ENCODE data around the gene PHLDA3. TPM values are rescaled to one million over a fixed set of nuclear protein-coding genes. Genes with fewer than 3 reads are reported as not detected.

Gene PHLDA3
- total RNA-seq = 100 to 1,000 TPM; 243 to 301 (median 271) TPM

DNA sequence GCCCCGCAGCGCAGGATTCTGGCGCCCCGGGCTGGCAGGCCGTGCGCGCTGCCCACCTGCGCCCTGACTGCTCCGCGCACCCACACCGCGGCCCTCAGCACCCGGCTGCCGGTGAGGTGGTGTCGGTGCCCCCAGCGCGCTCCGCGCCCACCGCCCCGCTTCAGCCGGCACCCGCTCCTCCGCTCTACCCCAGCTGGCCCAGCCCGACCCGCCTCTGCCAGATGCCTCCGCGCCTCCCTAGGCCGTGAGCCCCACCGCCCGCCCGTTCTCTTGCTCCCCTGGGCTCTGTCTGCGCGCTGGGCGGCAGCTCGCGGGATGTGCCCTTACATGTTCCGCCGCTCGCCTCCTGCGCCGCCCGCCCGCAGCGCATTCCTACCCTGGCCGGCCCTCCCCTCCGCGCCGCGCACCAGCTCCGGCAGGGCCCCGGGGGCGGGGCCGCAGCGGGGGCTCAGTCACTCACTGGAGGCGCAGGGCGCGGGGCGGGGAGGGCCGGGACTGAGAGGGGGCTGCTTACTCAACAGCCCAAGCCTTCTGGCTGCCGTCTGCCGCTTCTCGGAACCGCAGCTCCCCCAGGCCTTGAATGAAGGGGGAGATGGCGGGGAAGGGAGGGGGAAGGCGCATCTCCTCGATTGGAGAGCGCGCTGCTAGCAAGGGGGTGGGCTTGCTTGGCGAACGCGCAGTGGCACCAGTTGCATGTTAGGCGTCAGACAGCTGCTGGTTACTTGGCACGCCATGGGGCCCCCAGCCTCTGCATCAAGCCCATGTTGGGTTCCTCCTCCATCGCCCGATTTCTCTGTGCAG is at the start of gene PHLDA3:
PHLDA3 (minus strand) TSS at position 345 of the 801 bp plus-strand sequence. CDS start 402 bp downstream, outside the sequence.
- peaks cover 0 to 29% (median 4%) of the 10 kb centered on the region in 3 donors for H3K36me3 ChIP-seq
- H3K4me3 ChIP-seq = peak within 1 kb of the TSS; percentile 59 to 91 (median 80)
- peak; percentile 83 to 86 for DNase-seq (ENCODE audit: low spot score in 2 of 2)
- 0% methylated on average over 22 to 47 of the region's 76 CpGs for WGBS, 2 donors
- H3K27me3 ChIP-seq = no peaks in the 10 kb centered on the region
- peak; percentile 74 to 92 for TF ChIP-seq POLR2A (IDR thresholded peaks at IDR 0.05)
- peak in 2 of 5 experiments; percentile 45 to 58 for TF ChIP-seq CTCF (IDR thresholded peaks at IDR 0.05)
- peak in 1 of 2 donors; percentile 93 for TF ChIP-seq EP300 (IDR thresholded peaks at IDR 0.05)
- H3K9me3 ChIP-seq = no peaks in the 10 kb centered on the region
- H3K27ac ChIP-seq = peak within 1 kb of the TSS; percentile 95 to 100 (median 96)
- H3K4me1 ChIP-seq = peaks cover 0 to 64% (median 26%) of the 10 kb centered on the region in 4 donors

DNA sequence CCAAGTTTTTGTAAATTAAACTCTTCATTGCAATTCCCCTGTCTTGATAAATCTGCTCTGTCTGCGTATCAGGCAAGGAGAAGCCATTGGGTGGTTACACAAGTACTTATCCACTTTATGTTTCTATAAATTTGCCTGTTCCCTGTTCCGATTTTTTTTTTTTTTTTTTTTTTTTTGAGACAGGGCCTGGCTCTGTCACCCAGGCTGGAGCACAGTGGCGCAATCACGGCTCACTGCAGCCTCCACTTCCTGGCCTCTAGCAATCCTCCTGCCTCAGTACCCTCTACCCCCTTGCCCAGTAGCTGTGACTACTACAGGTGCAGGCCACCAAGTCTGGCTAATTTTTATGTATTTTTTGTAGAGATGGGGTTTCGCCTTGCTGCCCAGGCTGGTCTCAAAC is 49.1 kb upstream of the PHLDA3 start:
- H3K36me3 ChIP-seq = no peaks in the 10 kb centered on the region
- H3K4me3 ChIP-seq = no peak overlapping the region
- no peak overlapping the region for H3K27ac ChIP-seq
- DNase-seq (ENCODE audit: low spot score in 2 of 2) = no peak
- 85% methylated on average over 5 of the region's 5 CpGs for WGBS, 2 donors
- H3K4me1 ChIP-seq = peaks cover 0 to 8% (median 3%) of the 10 kb centered on the region in 4 donors
- H3K27me3 ChIP-seq = no peaks in the 10 kb centered on the region
- H3K9me3 ChIP-seq = no peaks in the 10 kb centered on the region
- TF ChIP-seq CTCF (IDR thresholded peaks at IDR 0.05) (no peak), POLR2A (IDR thresholded peaks at IDR 0.05) (no peak), EP300 (IDR thresholded peaks at IDR 0.05) (no peak)

- Histone ChIP-seq H3K4me3 (no peak overlapping the region), H3K9me3 (no peaks in the 10 kb centered on the region), H3K36me3 (no peaks in the 10 kb centered on the region), H3K27ac (no peak overlapping the region), H3K4me1 (peaks cover 0 to 12% (median 7%) of the 10 kb centered on the region in 4 donors), H3K27me3 (no peaks in the 10 kb centered on the region)
- TF ChIP-seq CTCF (IDR thresholded peaks at IDR 0.05) = no peak
- no peak for TF ChIP-seq EP300 (IDR thresholded peaks at IDR 0.05)
- no peak for TF ChIP-seq POLR2A (IDR thresholded peaks at IDR 0.05)
- WGBS, 2 donors = 47 to 70% methylated on average over 7 of the region's 7 CpGs
- DNase-seq (ENCODE audit: low spot score in 2 of 2) = no peak
Measured at GRCh38 chr1:201517631-201518030, 48.6 kb upstream of the PHLDA3 start.

DNA sequence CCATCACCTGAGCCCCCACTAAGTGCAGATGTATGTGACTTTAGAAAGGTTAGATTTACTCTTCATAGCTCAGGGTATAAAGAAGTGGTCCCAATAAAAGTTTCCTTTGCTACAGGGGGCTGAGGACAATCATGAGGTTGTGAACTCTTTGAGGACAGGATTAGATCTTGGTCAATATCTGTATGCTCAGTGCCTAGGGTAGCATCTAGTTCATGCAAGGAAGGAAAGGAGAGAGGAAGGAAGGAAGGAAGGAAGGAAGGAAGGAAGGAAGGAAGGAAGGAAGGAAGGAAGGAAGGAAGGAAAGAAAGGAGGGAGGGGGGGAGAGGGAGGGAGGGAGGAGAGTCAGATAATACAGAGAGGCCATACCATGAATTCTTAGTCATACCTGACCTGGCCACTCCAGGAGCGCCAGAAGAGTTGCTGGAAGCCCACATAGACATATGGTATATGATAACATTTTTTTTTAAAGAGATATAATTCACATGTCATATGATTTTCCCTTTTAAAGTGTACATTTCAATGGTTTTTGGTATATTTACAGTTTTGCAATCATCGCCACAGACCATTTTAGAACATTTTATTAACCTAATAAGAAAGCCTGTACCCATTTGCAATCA is 47.6 kb upstream of the PHLDA3 start:
- H3K9me3 ChIP-seq = no peaks in the 10 kb centered on the region
- TF ChIP-seq CTCF (IDR thresholded peaks at IDR 0.05) (no peak), POLR2A (IDR thresholded peaks at IDR 0.05) (no peak), EP300 (IDR thresholded peaks at IDR 0.05) (no peak)
- H3K27me3 ChIP-seq = no peaks in the 10 kb centered on the region
- no peak for DNase-seq (ENCODE audit: low spot score in 2 of 2)
- no peaks in the 10 kb centered on the region for H3K36me3 ChIP-seq
- 91 to 96% methylated on average over 2 of the region's 2 CpGs for WGBS, 2 donors
- no peak overlapping the region for H3K27ac ChIP-seq
- H3K4me1 ChIP-seq = peaks cover 0 to 22% (median 17%) of the 10 kb centered on the region in 4 donors
- H3K4me3 ChIP-seq = no peak overlapping the region

- H3K9me3 ChIP-seq = no peaks in the 10 kb centered on the region
Measured at GRCh38 chr1:201515895-201516294, 46.9 kb upstream of the PHLDA3 start.

More at GRCh38 chr1:201515895-201516294, 46.9 kb upstream of the PHLDA3 start:
- H3K4me1 ChIP-seq = peaks cover 0 to 29% (median 23%) of the 10 kb centered on the region in 4 donors
- no peak overlapping the region for H3K27ac ChIP-seq
- no peaks in the 10 kb centered on the region for H3K27me3 ChIP-seq
- no peak overlapping the region for H3K4me3 ChIP-seq
- TF ChIP-seq POLR2A (IDR thresholded peaks at IDR 0.05) (no peak), EP300 (IDR thresholded peaks at IDR 0.05) (no peak), CTCF (IDR thresholded peaks at IDR 0.05) (no peak)
- WGBS, 2 donors = 87 to 100% methylated on average over 1 of the region's 1 CpG
- H3K36me3 ChIP-seq = no peaks in the 10 kb centered on the region
- no peak for DNase-seq (ENCODE audit: low spot score in 2 of 2)

Measured in tibial nerve (tissue), 4 donors.